Activated CD4-positive, CD25-positive, alpha-beta regulatory T cell treated with anti-CD3 and anti-CD28 coated beads, Interleukin-2, amount 50 U/mL, for 72 hours (primary cell): Measurements from ENCODE around the gene EEPD1.
"Not testable (repeated sequence)": the region's sequence is repeated elsewhere in the genome, so short reads cannot be mapped to it uniquely, and the experiment has no call there.

Source experiments
- DNase-seq: peaks from one replicate; pipeline ENCODE4 v3.0.0; 2021

The EEPD1 gene

DNA sequence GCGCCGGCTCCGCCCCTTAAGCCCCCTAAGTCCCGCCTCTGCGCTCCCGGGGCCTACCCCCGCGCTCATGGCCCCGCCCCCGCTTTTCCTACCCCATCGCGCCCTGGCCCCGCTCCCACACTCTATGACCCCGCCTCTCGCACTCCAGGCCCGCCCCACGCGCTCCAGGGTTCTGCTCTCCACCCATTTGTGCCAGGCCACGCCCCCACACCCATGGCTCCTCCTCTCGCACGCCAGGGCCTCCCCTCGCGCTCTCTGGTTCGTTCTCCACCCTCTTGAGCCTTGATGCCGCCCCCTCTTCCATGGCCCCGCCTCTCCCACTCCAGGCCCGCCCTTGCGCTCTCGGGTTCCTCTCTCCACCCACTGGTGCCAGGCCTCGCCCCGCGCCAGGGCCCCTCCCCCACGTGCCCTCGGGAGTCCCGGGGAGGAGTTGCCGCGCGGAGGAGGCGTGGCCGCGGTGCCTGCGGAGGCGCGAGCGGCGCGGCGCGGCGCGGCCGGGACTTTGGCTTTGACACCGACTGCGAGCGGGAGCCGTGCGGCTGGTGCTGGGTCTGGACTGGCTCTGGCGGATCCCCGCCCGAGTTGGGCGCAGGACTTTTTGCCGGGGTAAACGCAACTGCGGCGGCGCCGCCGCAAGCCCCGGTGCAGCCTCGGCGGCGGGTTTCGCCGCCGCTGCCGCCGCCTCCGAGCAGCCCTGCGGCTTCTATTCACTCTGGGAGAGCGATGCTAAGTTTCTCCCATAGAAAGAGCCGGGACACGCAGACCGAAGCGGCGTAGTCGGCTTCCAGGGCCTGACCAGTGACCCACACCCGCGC is at the start of gene EEPD1:
EEPD1 (plus strand) TSS at position 499 of the 815 bp plus-strand sequence. CDS start 1,071 bp downstream, outside the sequence.
- peak; percentile 99 for DNase-seq

DNA sequence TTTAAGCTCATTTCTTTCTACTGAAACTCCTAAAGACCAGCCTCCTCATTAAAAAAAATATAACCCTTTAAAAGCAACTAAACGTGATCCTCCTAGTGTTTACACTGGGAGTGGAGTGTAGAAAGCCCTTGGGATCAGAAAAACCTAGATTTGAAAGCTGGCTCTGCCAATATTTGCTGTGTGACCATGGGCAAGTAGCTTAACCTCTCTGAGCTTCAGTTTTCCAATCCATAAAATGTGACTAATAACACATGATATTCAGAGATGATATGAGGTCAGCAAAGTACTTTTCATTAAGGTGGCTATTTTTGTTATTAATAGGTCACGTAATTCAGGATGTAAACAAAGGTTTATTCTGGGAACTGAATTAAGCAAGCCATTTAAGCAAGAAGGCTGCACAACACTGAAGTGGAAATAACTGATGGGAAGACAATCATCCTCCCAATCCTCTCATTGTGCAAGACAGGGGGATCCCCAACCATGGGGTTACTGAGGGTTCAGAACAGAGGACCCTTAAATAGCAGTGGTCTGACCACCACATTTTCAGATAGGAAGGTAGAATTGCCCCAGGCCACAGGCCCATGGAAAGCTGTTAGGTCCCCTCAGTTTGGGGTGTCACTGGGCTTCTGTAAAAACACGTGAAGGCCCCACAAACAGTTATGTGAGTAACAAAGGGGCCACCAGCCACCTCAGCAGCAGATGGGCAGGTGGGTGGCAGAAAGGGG is 49.1 kb upstream of the EEPD1 start:
- no peak for DNase-seq

GRCh38 chr7:36106972-36107908 is 45.8 kb upstream of the EEPD1 start:
- DNase-seq = not testable (repeated sequence)

GRCh38 chr7:36107926-36108631 is 45.0 kb upstream of the EEPD1 start:
- DNase-seq = no peak

GRCh38 chr7:36109013-36109627 is 43.9 kb upstream of the EEPD1 start:
- no peak for DNase-seq

DNA sequence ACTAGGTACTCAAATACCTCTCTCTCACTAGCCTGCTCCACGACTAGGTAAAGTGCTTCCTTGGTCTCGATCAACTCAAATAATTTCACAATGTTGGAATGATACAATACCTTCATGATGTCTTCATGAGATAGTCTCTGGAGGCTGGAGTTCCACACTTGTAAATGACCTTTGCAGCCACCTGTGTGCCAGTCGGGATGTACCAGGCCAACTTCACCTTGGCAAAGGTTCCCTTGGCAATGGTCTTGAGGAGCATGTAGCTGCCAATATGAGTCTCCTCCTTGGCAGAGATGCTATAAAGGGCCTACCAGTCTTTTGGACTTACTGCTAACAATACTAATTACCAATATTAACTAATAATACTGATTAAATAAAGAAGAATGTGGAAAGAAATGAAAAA is 42.5 kb upstream of the EEPD1 start:
- DNase-seq = no peak

- no peak for DNase-seq
These were observed 40.1 kb upstream of the EEPD1 start for GRCh38 chr7:36112969-36113368.

DNA sequence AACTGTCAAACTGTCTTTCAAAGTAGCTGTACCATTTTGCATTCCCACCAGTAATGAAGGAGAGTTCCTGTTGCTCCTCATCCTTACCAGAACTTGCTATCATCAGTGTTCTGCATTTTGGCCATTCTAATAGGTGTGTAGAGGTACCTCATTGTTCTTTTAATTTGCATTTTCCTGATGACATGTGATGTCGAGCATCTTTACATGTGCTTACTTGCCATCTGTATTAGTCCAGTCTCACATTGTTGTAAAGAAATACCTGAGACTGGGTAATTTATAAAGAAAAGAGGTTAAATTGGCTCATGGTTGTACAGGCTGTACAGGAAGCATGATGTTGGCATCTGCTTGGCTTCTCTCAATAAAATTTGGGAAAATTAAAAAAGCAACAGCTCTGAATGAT is 38.7 kb upstream of the EEPD1 start:
- DNase-seq = no peak

GRCh38 chr7:36115448-36116321 is 37.4 kb upstream of the EEPD1 start:
- DNase-seq = peak; percentile 60

- DNase-seq = no peak
These were observed 36.5 kb upstream of the EEPD1 start for GRCh38 chr7:36116347-36117202.

- DNase-seq = no peak
These were observed 35.7 kb upstream of the EEPD1 start for GRCh38 chr7:36117203-36117840.

GRCh38 chr7:36118344-36118743 is 34.7 kb upstream of the EEPD1 start:
- DNase-seq = no peak

GRCh38 chr7:36119005-36119706 is 33.9 kb upstream of the EEPD1 start:
- DNase-seq = no peak

- not testable (repeated sequence) for DNase-seq
These were observed 32.9 kb upstream of the EEPD1 start for GRCh38 chr7:36119983-36120646.

DNA sequence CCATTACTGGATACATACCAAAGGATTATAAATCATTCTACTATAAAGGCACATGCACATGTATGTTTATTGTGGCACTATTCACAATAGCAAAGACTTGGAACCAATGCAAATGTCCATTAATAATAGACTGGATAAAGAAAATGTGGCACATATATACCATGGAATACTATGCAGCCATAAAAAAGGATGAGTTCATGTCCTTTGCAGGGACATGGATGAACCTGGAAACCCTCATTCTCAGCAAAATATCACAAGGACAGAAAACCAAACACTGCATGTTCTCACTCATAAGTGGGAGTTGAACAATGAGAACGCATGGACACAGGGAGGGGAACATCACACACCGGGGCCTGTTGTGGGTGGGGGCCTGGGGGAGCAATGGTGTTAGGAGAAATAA is 27.4 kb upstream of the EEPD1 start:
- not testable (repeated sequence) for DNase-seq

GRCh38 chr7:36127075-36127740 is 25.8 kb upstream of the EEPD1 start:
- DNase-seq = no peak

- no peak for DNase-seq
These were observed 24.5 kb upstream of the EEPD1 start for GRCh38 chr7:36128448-36129047.
